SK-N-DZ (cell line): ENCODE results near the gene MTHFSD.

ENCODE experiments used
- DNase-seq: peaks from one replicate; pipeline ENCODE4 v3.0.0-alpha.2; 2015; ENCODE audit warnings: low spot score

Gene MTHFSD

DNA sequence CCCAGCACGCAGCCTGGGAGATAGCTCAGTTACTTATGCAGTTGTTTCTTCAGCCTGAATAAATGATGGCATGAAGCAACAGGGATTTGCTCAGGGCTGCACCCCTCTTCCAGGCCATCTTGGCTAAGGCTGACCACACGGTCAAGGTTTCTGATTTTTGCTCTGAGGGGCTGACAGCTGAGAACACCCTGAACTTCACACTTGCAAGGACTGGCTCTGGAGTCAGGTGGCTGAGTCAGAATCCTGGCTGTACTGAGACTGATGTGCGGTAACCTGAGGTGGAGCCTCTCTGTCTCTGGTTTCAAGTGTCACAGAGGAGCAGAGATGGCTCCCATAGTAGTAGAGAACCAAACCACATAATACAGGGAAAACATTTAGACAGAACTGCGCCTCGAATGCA lies 4.8 kb downstream of the MTHFSD start:
- no peak for DNase-seq

DNA sequence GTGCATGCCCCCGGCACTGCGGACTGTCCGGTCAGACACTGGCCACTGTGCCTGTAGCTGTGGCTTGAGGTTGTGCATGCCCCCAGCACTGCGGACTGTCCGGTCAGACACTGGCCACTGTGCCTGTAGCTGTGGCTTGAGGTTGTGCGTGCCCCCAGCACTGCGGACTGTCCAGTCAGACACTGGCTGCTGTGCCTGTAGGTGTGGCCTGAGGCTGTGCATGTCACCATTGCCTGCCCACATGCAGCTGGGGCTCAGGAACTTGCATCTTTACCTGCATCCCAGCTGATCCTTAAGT lies 5.2 kb downstream of the MTHFSD start:
- no peak for DNase-seq

DNA sequence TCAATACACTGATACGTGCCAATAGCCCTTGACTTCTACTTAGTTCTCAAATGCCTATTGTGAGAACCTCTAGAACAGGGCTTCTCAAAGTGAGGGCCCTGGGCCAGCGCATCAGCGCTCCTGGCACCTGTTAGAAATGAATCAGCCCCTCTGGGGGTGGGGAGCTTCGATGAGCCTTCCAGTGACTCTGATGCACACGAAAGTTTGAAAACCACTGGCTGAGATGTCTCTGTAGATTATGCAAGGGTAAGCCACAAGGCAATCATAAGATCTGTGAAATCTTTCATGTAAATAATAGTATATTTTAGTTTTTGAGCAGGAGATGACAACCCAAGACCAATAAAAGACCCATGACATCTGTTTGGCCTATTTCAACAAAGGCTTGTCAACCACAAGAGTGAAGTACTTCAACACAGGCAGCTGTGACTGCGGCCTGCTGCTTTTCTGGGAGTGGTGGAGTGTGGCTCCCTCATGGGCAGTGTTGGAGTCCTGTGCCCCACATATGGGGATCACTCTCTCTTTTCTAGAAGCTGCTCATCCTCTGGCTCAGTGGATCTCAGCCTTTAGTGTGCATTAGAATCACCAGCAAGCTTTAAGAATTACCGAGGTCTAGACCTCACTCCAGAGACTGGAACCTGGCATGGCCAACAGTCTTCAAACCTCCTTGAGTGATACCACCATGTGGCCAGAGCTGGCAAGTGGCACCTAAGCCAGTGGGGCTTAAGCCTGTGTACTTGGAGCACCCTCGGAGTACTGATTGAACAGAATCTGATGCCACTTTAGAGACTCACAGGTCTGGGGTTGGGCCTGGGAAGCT lies 5.8 kb downstream of the MTHFSD start:
- no peak for DNase-seq

DNA sequence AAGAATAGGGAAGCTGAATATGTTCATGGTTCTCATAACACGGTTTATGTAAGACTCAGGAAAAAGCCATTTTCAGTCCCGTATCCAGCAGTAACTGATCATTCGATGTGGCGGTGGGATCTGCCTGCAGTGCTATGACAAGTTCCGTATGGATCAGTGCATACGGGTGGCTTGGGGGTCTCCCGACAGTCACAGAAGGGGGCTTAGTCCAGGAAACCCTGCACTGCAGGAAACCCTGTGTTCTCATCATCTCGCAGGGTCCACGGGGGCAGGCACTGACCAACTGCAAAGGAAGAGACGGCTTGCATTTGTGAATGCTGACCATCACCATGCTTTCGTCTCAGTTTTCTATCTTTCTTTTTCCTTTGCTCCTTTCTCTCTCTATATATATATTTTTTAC lies 7.7 kb downstream of the MTHFSD start:
- DNase-seq: no peak

DNA sequence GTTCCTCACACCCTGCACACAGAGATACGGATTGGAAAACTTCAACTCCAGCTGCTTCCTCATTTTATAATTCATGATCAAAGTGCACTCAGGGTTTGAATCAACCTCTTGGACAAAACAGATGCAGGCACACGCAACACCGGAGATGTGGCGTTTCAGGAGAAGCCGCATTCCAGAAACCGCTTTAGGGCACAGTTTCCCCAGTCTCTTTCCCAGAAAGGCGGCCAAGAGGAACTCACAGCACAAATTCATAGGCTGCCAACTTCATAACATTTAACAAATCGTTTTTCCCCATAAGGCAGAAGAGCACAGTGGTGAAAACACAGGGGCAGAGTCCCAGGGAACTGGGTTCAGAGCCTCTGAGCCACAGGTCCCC lies 8.4 kb downstream of the MTHFSD start:
- DNase-seq: no peak

DNA sequence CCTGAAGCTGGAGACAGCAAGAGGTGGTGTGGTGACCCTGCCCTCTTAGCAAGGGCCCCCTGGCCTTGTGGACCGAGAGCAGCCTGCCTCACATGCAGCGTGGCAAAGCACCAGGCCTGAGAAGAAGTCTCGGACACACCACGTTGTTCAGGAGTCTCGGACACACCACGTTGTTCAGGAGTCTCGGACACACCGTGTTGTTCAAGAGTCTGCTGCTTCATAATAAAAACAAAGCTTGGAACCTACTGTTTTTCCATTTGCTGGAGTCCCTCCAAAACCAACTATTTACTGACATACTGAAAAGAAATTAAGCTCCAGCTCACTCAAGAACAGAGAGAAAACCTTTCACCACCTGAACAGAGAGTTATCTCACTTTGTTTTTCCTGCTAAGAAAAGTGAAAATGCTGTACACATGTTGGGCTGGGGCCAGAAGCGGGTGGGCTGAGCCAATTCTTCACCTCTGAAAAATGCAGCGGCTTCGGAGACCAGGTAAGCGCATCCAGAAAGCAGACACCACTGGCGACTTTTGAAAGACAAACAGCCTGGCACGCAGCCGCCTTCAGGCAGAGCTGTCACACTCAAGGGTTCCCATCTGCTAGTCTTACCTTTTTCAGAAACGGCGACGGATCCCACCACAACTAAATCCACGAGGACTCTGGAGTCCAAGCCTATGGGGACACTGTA lies 8.9 kb downstream of the MTHFSD start:
- DNase-seq: no peak

DNA sequence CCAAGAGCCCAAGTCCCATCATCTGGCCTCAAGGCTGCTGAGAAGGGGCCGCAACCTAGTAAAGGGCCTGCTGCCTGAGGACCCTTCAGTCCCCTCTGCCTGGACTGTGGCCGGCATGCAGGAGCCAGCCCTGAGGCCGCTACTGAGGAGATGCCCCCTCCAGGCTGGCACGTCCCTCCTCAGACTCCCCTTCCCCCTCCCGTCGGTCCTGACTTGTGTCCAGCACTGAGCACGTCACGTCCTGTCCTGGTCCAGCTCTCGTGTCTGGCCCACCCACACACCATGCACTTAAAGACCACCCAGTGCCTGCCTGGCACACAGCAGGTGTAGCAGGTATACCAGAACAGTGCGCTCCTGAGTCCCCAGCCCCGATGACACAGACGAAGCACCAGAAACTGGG lies 9.6 kb downstream of the MTHFSD start:
- no peak for DNase-seq

DNA sequence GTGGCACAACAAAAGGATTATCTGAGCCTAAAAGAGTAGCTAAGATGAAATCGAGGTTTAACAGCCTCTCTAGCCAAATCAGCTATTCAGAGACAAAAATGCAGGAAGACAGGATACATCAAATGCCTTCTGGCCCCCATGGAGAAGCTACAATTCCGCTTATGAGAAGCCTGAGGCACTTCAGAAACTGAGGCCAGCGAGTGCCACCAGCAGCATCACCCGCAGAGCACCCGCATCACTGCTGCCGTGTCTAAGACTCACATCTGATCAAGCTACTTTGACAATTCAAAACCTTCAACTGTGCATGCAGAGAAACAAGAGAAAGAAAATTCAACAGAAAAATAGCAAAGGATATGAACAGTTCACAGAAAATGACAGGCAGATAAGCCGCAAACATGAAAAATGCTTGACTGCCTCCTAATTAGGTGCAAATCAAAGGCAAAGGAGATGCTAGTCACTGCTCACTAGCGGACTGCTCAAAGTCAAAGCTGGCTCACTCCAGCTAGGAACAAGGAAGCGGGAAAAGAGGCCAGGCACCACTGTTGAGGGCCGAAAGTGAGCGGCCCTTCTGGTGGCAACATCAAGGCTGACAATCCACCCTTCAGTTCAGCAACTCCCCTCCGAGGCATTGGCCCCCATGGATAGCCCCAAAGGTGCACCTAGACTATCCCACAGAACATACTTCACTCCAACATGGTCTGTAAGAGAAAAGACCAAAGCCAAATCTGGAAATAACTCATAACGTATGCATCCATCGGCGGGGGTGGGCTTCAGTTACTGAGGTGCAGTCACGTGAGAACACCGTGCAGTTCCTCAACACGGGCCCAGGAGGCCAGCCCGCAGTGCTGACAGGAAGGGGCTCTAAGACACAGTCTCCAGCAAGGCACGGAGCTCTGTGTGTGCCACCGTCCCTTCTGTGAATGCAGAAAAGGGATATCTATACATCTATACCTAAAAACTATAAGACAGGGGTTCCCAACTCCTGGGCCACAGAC lies 12.0 kb downstream of the MTHFSD start:
- DNase-seq: no peak

DNA sequence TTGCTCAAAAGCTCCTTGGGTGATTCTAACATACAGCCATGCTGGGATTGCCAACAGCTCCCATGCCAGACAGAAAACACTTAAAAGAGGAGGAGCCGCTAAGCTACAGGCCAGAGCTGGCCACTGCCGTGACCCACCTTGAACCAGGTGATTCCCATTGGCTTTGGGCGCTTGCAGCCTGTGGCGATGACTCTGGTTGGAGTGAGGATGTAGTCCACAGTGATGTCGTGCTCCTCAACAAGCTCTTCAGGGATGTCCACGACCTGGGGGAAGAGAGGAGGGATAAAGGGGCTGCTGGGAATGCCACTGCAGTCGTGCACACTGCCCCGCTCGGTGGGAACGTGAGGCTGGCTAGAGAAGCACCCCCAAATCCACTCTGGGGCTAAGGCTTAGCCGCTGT lies 13.5 kb downstream of the MTHFSD start:
- DNase-seq: no peak

DNA sequence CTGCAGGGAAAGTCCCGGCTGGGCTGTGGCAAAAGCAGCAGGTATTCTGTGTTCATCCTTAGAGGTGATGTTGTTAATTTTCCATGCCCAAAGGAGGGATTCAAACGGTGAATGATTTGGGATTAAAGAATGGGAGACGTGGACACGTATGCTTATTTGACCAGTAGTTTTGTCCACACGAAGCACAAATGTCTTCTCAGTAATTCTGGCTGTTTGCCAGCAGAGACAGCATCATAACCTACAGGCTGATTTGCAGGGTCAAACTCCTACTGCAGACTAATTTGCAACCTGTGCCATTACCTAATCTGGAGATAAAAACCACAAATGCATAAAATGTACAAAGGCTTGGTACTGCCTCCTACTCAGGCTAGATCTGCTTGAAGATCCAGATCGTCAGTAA lies 14.1 kb downstream of the MTHFSD start:
- DNase-seq: no peak

DNA sequence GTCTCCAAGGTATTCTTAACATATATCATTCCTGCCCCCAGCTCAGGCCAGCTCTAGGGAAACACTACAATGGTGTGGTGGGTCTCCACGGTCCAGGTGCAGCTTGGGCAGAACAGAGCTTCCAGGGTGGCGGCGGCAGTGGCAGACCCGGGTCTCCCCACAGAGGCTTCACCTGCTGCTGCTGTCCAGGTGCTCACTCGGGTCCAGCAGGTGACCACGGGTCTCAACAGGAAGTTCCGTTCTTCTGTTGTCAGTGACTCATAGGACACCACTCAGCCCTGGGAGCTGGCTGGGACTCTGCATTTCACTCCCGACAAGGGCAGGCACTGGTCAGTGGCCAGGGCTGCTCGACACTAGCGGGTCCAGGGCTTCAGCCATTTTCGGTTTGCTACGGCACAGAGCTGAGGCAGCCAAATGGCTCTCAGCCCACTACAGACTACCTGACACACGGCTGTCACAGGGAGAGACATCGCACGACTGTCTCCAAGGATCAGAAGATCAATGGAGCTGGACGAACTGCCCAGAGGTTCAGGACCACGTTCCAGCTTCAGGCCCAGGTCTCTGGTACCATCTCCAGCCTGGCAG lies 16.7 kb downstream of the MTHFSD start:
- no peak for DNase-seq

DNA sequence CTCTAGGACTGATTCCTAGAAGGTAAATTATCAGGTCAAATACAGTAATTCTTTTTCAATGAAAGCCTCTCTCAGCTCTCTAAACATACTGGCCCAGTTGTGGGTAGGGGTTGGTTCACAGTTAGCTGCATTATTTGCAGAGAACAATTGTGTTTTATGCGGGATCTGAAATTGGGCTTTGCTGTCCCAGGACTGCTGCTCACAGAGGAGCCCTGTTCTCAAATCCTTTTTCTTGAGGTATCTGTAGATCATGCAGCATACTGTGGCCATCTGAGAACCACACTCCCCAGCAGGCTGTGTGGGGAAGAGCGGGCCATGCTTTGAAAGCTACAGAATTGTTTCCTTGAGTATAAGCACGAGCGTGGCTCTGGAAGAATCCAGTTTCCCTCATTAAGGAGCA lies 17.5 kb downstream of the MTHFSD start:
- no peak for DNase-seq

DNA sequence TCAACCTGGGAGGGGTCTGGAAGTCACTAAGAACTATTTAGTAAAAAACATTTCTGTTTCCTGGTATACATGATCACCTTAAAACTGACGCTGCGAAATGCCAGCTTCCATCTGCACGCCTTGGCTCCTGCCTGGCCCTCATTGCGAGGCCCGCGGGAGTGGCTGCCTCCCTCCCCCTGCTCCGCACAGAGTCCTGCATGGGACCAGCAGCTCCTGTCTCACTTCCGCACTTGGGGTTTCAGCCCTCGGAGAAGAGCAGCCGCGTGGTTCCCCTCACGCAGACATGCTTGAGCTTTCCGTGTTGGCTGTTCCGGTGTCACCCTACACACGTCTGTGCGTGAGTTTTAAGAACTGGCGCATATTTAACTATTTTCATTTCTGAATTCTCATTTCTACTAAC lies 18.4 kb downstream of the MTHFSD start:
- no peak for DNase-seq

DNA sequence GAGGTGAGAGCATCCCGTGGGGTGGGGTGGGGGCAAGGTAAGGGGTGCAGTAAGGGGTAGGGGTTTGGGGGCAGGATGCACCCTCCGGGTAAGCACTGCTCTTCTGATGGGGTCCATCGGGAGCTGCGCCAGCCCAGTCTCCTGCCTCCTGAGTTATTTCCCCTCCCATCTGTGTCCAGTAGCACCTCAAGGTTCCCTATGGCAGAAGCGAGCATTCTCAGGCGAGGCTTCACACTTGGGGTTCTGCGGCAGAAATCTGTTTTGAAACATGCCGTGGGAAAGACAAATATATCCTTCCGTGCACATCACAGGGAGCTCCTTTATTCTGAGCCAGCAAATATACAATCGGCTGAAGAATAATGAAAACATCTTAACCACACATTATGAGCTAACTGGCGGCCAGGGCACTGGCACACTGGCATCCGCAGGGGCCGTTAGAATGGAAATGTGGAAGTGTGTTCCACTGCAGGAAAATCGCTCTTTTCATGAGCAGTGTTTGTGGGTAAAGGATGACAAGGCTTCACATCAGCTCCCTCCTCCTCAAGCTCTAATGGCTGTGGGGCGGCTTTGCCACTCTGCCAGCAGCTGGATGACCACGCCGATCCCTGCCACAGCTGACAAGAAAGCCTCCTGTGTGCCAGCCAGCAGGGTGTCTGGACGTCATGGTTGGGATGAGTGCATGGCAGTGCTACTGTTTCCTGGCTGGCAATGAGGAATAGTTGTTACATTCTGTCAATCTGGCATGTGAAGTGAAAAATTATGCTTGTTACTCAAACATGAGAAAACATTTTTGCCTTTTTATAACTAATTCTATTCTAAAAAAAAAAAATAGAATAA lies 20.0 kb downstream of the MTHFSD start:
- no peak for DNase-seq

DNA sequence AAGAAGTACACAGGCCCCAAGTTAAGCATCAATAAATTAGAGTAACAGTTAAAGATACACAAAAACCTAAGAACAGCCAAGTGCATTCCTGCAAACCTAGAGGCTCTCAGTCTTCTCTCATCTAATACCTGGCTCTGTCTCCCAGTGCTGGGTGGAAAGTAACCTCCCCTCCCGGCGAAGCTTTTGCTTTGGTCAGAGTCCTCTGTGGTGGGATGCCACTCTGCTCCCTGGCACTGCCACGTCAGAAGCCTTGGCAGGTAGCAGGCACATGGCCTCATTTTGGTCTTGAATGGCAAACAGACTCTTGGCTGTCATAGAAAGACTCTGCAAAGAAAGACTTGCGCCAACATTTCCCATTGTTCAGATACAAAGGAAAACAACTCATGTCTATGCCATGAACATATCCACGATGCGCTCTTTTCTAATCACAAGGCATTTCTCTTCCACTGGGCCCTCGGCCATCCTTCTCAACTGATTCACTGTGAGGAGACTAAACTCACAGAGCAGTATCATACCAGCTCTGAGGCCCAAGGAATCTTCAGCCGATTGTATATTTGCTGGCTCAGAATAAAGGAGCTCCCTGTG lies 21.2 kb downstream of the MTHFSD start:
- no peak for DNase-seq

DNA sequence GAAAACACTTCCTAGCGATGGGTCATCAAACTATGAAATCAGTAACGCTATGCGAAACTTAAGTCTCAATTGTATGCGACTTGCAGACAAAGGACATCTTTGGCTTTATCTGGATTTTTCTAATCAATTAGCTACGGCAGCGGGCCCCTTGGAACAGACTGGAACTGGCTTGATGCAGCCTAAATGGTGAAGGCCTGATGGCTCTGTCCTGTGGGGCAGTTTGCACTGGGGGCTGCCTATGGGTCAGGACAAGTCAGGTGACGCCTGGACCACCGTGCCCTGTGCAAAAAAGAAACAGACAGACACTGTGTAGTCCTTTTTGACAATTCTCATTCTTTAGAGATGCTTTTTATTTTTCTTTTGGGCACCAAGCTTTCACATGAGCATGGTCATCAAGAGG lies 22.0 kb downstream of the MTHFSD start:
- no peak for DNase-seq

DNA sequence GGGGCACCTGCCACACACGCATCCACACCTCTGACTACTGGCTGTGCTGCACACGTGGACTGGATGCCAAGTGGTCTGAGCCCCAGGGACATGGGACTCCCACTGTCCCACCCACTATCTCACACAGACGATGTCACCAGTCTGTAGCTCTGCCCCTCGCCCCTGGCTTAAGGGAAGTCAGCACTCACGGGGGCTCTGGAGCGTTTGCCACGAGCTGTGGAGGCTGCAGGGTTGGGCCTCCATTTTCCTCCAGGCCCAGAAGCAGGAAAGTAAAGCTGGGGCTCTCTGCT lies 22.6 kb downstream of the MTHFSD start:
- no peak for DNase-seq

DNA sequence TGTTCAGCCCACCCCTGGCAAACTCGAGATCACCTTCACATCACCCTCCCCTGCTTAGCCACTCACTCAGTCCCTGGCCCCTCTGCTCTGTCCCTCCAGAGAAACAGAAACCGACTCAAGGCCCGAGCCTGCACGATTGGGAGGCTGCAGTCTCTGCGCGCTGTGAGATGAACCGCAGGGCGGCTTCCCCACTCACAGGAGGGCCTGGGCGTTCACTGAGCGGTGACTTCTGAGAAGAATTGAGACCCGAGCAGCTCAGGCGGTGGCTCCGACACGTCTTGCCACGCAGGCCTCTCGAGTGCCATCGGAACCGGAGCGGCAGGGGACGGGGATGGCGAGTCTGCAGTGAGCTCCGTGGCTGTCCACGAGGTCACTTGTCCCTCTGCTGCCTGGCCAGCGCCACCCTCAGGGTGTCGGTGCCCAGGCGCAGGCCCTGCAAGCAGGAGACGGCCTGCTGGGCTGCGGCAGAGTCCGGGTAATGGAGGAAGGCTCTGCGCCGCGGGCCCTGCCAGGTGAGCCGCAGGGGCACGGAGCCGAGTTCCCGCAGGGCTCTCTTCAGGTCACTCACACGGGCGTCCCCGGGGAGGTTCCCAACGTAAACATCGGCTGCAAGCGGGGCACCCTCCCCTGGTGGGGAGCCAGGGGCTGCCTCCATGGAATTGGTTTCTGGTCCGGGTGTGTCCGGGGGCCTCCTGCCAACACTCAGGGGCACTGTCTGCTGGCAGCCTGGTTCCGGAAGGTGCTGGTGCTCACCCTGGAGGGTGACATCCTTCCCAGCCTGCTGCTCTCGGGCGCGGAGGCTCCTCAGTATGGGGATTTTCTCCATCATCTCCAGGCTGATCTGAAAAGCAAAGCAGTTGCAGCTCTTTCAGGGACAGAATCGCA lies 23.2 kb downstream of the MTHFSD start:
- DNase-seq: no peak

DNA sequence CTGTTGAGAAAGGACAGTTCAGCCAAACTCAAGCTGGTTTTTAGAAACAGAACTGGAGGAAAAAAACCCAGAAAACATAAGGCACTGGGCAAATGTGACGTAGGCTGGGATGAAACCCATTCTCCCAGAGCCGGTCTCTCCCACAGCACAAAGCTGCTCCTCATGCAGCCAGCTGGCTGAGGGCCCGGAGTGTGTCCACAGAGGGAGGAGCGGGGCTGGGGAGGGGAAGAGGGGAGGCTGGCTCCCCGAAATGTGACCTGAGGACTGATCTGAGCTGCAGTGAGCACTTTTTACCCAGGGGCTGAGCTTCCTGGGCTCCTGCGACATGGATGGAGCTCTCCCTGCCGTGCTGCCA lies 23.9 kb downstream of the MTHFSD start:
- no peak for DNase-seq
